ENCODE measurements around the gene ASTL.

- TF ChIP-seq EZH2phosphoT487 (IDR thresholded peaks at IDR 0.05; ENCODE audit: insufficient read depth, low read depth) (no peak), EZH2 (IDR thresholded peaks at IDR 0.05; ENCODE audit: insufficient read depth, poor library complexity, severe bottlenecking) (no peak)
Observed at GRCh38 chr2:96156011-96156820, 17.9 kb upstream of the ASTL start.

Measured in GM23248 (cell line).